T-cell (primary cell): ENCODE results near the gene CTNND2. TPM values are rescaled to one million over a fixed set of nuclear protein-coding genes. Genes with fewer than 3 reads are reported as not detected.

Source experiments
- ATAC-seq, 4 experiments: fragments of 200-7000 bp in 3 of 4; fragments of 150-1000 bp in 1 of 4; cut with Tn5 transposase; replicated peaks in 1 of 4; 1 replicate in 3 of 4; 2 replicates in 1 of 4; pipeline ENCODE4 v1.10.0; 2021; ENCODE audit warnings: moderate library complexity in 3 of 4, mild to moderate bottlenecking in 2 of 4, moderate number of reproducible peaks in 1 of 4
- CTCF ChIA-PET, 2 donors: fragments of 300-600 bp; sonication (Branson Sonifier 250); formaldehyde crosslinking; loops; one replicate each; lab custom pipeline; 2022; ENCODE audit warnings: antibody characterized with exemption in 2 of 2; lab: Charles Lee
- POLR2A ChIA-PET, 2 donors: fragments of 300-600 bp; sonication (Branson Sonifier 250); formaldehyde crosslinking; loops; one replicate each; lab custom pipeline; 2022; ENCODE audit warnings: antibody characterized with exemption in 2 of 2; lab: Charles Lee
- DNase-seq, 35 experiments: peaks; one replicate each; pipeline versions ENCODE4 v3.0.0 to v3.0.0-alpha.2; 2013 to 2023
- H3K27ac ChIP-seq: one replicate; pipeline ENCODE4 v1.5.1; 2013; ENCODE audit warnings: low read length
- H3K27me3 ChIP-seq, 2 experiments: replicated peaks in 1 of 2; 1 replicate in 1 of 2; 2 replicates in 1 of 2; pipeline versions ENCODE4 v1.6.1 to v1.7.0; 2013; ENCODE audit warnings: low read length in 1 of 2, mixed read lengths in 1 of 2; ENCODE audit not compliant: control insufficient read depth in 2 of 2, insufficient read depth in 2 of 2; ENCODE audit errors: extremely low read depth in 1 of 2
- H3K36me3 ChIP-seq, 2 donors: 1 replicate in 1 of 2; 2 replicates in 1 of 2; pipeline versions ENCODE4 v1.6.1 to v1.7.0; 2013; ENCODE audit warnings: low read length in 1 of 2; ENCODE audit not compliant: control insufficient read depth in 2 of 2, insufficient read depth in 1 of 2; ENCODE audit errors: extremely low read depth in 1 of 2
- H3K4me1 ChIP-seq, 2 experiments: 1 replicate in 1 of 2; 2 replicates in 1 of 2; pipeline versions ENCODE4 v1.6.1 to v1.7.0; 2013; ENCODE audit warnings: low read length in 2 of 2, mixed read lengths in 1 of 2; ENCODE audit not compliant: insufficient read depth in 2 of 2, control insufficient read depth in 1 of 2; ENCODE audit errors: extremely low read depth in 1 of 2
- H3K4me3 ChIP-seq, 2 donors: 1 replicate in 1 of 2; 2 replicates in 1 of 2; pipeline versions ENCODE4 v1.5.1 to v1.7.0; 2013; ENCODE audit warnings: mild to moderate bottlenecking in 2 of 2, low read length in 1 of 2, moderate library complexity in 1 of 2; ENCODE audit not compliant: control insufficient read depth in 1 of 2; ENCODE audit errors: extremely low read depth in 1 of 2
- H3K9me3 ChIP-seq: 2 replicates; pipeline ENCODE4 v1.7.0; 2013
- H3K27ac Mint-ChIP-seq, 2 donors: one replicate each; pipeline ENCODE4 v1.8.0; 2020 to 2021; ENCODE audit warnings: mild to moderate bottlenecking in 2 of 2, mixed read lengths in 2 of 2
- H3K27me3 Mint-ChIP-seq, 2 donors: one replicate each; pipeline ENCODE4 v1.8.0; 2021 to 2022; ENCODE audit warnings: mixed read lengths in 2 of 2
- H3K36me3 Mint-ChIP-seq: one replicate; pipeline ENCODE4 v1.8.0; 2021; ENCODE audit warnings: mixed read lengths
- H3K4me1 Mint-ChIP-seq, 3 donors: one replicate each; pipeline ENCODE4 v1.8.0; 2020 to 2022; ENCODE audit warnings: mixed read lengths in 3 of 3, mild to moderate bottlenecking in 1 of 3
- H3K4me3 Mint-ChIP-seq, 3 donors: one replicate each; pipeline ENCODE4 v1.8.0; 2020 to 2022; ENCODE audit warnings: mild to moderate bottlenecking in 3 of 3, mixed read lengths in 3 of 3, moderate library complexity in 3 of 3
- H3K9me3 Mint-ChIP-seq, 3 donors: one replicate each; pipeline ENCODE4 v1.8.0; 2020 to 2022; ENCODE audit warnings: mixed read lengths in 3 of 3
- WGBS: methylation state at CpG from one replicate; pipeline ENCODE4 v1.1.5; 2013; ENCODE audit warnings: missing lambda C conversion rate; ENCODE audit not compliant: insufficient coverage; 5-methylcytosine and 5-hydroxymethylcytosine counted together
- total RNA-seq, 35 experiments: library from RNA in 6 of 35; stranded (reverse) in 6 of 35; fragments of 120-200 nt in 1 of 35; gene quantifications; one replicate each; pipeline versions ENCODE4 v1.2.1 to v1.2.4 and lab custom pipeline; 2013 to 2026

CTNND2 gene
- total RNA-seq, 5 donors from 2014 or later (not counting 1 experiment from before 2014, with no cell fraction given), result 0.22 TPM; not detected in 4

DNA sequence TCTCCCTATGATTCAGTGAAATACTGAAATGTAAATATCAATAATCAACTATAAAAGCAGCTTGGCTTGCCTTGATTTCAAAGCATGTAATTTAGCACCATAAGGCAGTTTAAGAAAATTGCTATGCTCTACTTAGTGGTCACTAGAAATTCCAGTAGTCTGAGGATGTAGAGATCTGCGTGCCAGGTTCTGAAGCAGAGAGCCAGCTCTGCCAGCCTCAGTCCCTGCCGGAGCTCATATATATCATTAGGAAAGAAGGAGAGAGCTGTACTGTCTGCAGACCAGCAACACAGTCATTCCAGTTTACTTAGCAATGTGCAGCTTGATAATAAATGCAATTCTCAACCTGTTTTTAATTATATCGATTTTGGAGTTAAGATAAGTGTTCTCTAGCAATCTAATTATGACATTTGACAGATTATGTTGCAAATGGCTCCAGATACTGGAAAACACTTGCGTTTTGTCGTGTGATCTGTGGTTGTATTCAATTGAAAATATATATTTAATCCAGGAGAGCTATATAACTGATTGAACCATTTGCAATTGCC, 540.5 kb downstream of the CTNND2 start:
- no peaks in the 10 kb centered on the region for H3K27me3 Mint-ChIP-seq
- 94% methylated on average over 2 of the region's 5 CpGs for WGBS
- ChIA-PET CTCF (no interaction called here), POLR2A (no interaction called here)
- Histone ChIP-seq H3K36me3 (no peaks in the 10 kb centered on the region), H3K27ac (no peak overlapping the region), H3K27me3 (no peaks in the 10 kb centered on the region), H3K9me3 (no peaks in the 10 kb centered on the region), H3K4me1 (no peaks in the 10 kb centered on the region), H3K4me3 (no peak overlapping the region)
- no peak overlapping the region for H3K4me3 Mint-ChIP-seq
- no peaks in the 10 kb centered on the region for H3K36me3 Mint-ChIP-seq
- no peak for ATAC-seq
- DNase-seq, result no peak
- H3K27ac Mint-ChIP-seq, result no peak overlapping the region
- no peaks in the 10 kb centered on the region for H3K4me1 Mint-ChIP-seq
- no peaks in the 10 kb centered on the region for H3K9me3 Mint-ChIP-seq

DNA sequence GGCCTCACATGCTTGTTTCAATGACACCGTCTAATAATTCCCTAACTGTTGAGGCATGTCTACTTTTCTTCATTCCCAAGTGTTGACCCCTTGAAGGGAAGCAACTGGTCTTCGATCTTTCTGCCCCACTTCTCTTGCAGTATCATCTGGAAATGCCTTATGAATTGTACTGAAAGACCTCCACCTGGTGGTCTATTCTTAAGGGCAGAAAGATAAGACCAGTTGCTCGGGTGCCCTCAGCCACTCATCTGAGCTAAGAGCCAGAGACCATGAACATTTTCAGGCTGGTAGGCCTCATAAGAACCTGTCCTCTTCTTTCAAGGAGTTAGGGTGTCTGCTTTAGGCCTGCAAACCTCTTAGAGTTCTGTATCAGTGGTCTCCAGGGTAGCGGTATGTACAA, 542.5 kb downstream of the CTNND2 start:
- ChIA-PET CTCF (no interaction called here), POLR2A (no interaction called here)
- no peak for ATAC-seq
- WGBS, result 40% methylated on average over 1 of the region's 4 CpGs
- Mint-ChIP-seq H3K27me3 (no peaks in the 10 kb centered on the region), H3K27ac (no peak overlapping the region), H3K9me3 (no peaks in the 10 kb centered on the region), H3K4me3 (no peak overlapping the region), H3K4me1 (no peaks in the 10 kb centered on the region), H3K36me3 (no peaks in the 10 kb centered on the region)
- no peaks in the 10 kb centered on the region for H3K9me3 ChIP-seq
- H3K4me3 ChIP-seq, result no peak overlapping the region
- H3K27me3 ChIP-seq, result no peaks in the 10 kb centered on the region
- DNase-seq, result peak in 1 of 35 experiments; percentile 1
- H3K4me1 ChIP-seq, result no peaks in the 10 kb centered on the region
- no peak overlapping the region for H3K27ac ChIP-seq
- no peaks in the 10 kb centered on the region for H3K36me3 ChIP-seq

DNA sequence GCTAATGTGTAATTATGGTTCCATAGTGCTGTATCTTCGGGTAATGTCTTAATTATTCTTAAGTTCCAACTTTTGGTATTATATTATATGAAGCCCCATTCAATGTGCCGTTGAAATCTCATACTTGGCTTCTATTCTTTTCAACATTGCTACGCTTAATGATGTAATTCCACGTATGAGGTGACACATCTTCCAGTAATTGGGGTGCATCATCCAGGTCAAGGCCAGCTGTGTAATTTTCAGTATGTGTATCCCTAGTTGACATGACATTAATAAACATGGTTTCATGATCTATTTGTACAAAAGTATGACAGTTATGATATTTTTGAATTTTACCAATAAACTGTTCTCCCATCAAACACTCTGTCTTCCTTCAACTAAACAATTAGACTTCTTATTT, 546.3 kb downstream of the CTNND2 start:
- no peaks in the 10 kb centered on the region for H3K4me1 ChIP-seq
- no peak for DNase-seq
- no peaks in the 10 kb centered on the region for H3K36me3 Mint-ChIP-seq
- POLR2A ChIA-PET, result no interaction called here
- no peaks in the 10 kb centered on the region for H3K27me3 ChIP-seq
- no peak overlapping the region for H3K27ac Mint-ChIP-seq
- H3K36me3 ChIP-seq, result no peaks in the 10 kb centered on the region
- H3K9me3 ChIP-seq, result no peaks in the 10 kb centered on the region
- no peaks in the 10 kb centered on the region for H3K27me3 Mint-ChIP-seq
- CTCF ChIA-PET, result no interaction called here
- no peaks in the 10 kb centered on the region for H3K4me1 Mint-ChIP-seq
- no peak overlapping the region for H3K27ac ChIP-seq
- H3K4me3 ChIP-seq, result no peak overlapping the region
- no CpG with 5 or more reads among the region's 4 CpGs for WGBS
- no peak for ATAC-seq
- H3K4me3 Mint-ChIP-seq, result no peak overlapping the region
- H3K9me3 Mint-ChIP-seq, result peaks cover 0 to 11% (median 6%) of the 10 kb centered on the region in 3 donors

DNA sequence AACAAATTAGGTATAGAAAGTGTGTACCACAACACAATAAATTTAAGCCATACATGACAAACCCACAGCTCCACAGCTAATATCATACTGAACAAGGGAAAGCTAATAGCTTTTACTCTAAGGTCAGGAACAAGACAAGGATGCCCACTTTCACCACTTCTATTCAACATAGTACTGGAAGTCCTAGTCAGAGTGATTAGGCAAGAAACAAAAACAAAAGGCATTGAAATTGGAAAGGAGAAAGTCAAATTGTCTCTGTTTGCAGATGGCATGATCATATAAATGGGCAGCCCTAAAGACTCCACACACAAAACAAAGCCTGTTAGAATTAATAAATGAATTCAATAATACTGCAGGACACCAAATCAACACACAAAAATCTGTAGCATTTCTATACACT, 548.8 kb downstream of the CTNND2 start:
- POLR2A ChIA-PET, result no interaction called here
- no peak overlapping the region for H3K4me3 Mint-ChIP-seq
- H3K36me3 ChIP-seq, result no peaks in the 10 kb centered on the region
- DNase-seq (no peak), ATAC-seq (no peak)
- H3K9me3 ChIP-seq, result no peaks in the 10 kb centered on the region
- no peaks in the 10 kb centered on the region for H3K36me3 Mint-ChIP-seq
- no peak overlapping the region for H3K4me3 ChIP-seq
- no peaks in the 10 kb centered on the region for H3K4me1 ChIP-seq
- H3K4me1 Mint-ChIP-seq, result no peaks in the 10 kb centered on the region
- no peaks in the 10 kb centered on the region for H3K27me3 ChIP-seq
- H3K27me3 Mint-ChIP-seq, result no peaks in the 10 kb centered on the region
- H3K9me3 Mint-ChIP-seq, result peaks cover 0 to 11% (median 6%) of the 10 kb centered on the region in 3 donors
- H3K27ac ChIP-seq, result no peak overlapping the region
- CTCF ChIA-PET, result no interaction called here
- no peak overlapping the region for H3K27ac Mint-ChIP-seq

DNA sequence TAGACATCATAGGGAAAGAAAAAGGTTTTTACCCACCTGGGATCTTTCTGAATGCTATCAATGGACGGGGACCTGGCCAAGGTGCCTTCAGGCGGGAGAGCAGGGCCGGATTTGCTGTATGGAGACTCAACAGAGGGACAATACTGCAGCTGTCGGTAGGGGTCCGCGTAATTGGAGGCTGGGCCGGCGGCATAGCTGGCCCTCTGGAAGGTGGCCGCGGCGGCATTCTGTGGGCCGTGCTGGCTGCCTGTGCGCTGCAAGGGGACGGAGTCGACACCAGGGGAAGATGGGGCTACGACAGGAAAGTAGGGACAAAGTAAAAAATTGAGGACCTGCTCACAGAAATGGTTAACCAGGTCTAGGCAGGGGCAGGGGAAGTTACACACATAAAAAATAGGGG, 557.9 kb downstream of the CTNND2 start:
- ChIA-PET CTCF (no interaction called here), POLR2A (no interaction called here)
- Histone ChIP-seq H3K27me3 (peaks cover 0 to 4% of the 10 kb centered on the region in 2 experiments), H3K4me3 (no peak overlapping the region), H3K9me3 (no peaks in the 10 kb centered on the region), H3K4me1 (no peaks in the 10 kb centered on the region), H3K27ac (no peak overlapping the region), H3K36me3 (no peaks in the 10 kb centered on the region)
- Mint-ChIP-seq H3K27ac (no peak overlapping the region), H3K9me3 (no peaks in the 10 kb centered on the region), H3K4me1 (no peaks in the 10 kb centered on the region), H3K36me3 (no peaks in the 10 kb centered on the region), H3K27me3 (peaks cover 4 to 9% of the 10 kb centered on the region in 2 donors), H3K4me3 (no peak overlapping the region)
- 87% methylated on average over 12 of the region's 16 CpGs for WGBS
- ATAC-seq, result no peak
- DNase-seq, result no peak

DNA sequence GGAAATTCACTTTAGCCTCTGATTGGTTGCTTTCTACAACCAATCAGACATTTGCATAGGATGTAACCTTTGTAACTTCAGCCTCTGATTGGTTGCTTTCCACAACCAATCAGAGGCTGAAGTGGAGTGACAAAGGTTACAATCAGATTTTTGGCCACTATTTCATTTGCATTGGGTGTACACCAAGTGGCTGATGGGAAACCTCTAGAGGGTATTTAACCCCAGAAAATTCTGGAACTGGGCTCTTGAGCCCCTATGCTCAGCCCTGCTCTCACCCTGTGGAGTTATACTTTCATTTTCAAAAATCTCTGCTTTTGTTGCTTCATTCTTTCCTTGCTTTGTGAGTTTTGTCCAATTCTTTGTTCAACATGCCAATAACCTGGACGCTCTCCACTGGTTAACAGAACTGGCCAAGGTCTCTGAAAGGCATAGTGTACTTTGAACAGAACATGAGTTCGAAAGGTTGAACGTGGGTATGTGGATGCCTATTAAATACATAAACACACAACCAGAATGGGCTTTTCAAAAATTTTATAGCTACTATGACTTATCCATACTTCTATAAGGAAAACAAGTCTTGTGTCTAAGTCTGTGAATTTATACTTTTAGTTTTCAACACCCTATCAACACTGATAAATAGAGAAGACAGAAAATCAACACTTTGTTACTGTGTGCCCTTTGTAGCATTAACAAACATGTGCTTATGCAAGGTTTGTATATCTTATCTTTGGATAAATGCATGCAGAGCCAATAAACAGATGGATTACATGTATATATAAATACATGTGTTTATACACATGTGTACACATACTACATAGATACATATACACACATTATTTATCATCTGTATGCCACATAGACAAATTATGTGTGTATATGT, 568.1 kb downstream of the CTNND2 start:
- Mint-ChIP-seq H3K9me3 (no peaks in the 10 kb centered on the region), H3K4me1 (peaks cover 0 to 2% (median 0%) of the 10 kb centered on the region in 3 donors), H3K4me3 (no peak overlapping the region), H3K36me3 (no peaks in the 10 kb centered on the region), H3K27ac (no peak overlapping the region), H3K27me3 (peaks cover 2 to 3% of the 10 kb centered on the region in 2 donors)
- no CpG with 5 or more reads among the region's 3 CpGs for WGBS
- Histone ChIP-seq H3K4me3 (no peak overlapping the region), H3K36me3 (no peaks in the 10 kb centered on the region), H3K27ac (no peak overlapping the region), H3K27me3 (no peaks in the 10 kb centered on the region), H3K4me1 (no peaks in the 10 kb centered on the region), H3K9me3 (no peaks in the 10 kb centered on the region)
- CTCF ChIA-PET, result no interaction called here
- DNase-seq (no peak), ATAC-seq (no peak)
- POLR2A ChIA-PET, result no interaction called here
